Measurements from ENCODE around the gene CCDC51.

Gene CCDC51

DNA sequence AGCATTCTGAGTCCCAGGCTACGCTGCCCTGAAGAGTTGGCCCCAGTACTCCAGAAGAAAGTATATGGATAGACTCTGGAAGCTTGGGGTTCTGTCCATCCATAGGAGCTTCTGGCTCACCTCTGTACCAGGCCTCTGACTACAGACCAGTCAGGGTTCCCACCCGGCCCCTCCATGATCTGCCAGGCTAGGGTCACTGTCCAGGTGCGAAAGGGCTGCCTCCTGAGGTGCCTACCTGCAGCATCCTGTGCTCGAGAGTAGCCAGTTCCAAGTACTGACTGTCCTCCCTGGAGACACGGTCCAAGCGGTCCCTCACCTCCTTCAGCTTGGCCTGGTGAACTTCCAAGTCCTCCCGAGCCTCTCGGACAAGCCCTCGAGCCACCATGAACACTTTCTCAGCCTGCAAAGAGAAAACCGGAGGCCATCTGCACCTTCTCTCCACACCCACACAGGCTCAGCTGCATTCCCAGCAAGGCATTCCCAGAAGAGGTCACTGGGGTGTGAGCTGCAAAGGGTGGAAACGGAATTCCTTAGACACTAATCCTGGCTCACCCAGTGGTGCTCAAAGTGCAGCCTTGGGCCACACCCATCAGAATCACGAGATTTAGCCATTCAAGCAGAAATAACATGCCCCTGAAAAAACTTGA is 6.3 kb downstream of the CCDC51 start:
- no peak for DNase-seq (ENCODE audit: low read depth)
- H3K4me3 ChIP-seq (ENCODE audit: low read depth, low read length), result no peak overlapping the region
- TF ChIP-seq, protein P1, sequence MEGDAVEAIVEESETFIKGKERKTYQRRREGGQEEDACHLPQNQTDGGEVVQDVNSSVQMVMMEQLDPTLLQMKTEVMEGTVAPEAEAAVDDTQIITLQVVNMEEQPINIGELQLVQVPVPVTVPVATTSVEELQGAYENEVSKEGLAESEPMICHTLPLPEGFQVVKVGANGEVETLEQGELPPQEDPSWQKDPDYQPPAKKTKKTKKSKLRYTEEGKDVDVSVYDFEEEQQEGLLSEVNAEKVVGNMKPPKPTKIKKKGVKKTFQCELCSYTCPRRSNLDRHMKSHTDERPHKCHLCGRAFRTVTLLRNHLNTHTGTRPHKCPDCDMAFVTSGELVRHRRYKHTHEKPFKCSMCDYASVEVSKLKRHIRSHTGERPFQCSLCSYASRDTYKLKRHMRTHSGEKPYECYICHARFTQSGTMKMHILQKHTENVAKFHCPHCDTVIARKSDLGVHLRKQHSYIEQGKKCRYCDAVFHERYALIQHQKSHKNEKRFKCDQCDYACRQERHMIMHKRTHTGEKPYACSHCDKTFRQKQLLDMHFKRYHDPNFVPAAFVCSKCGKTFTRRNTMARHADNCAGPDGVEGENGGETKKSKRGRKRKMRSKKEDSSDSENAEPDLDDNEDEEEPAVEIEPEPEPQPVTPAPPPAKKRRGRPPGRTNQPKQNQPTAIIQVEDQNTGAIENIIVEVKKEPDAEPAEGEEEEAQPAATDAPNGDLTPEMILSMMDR (IDR thresholded peaks at IDR 0.05; ENCODE audit: control insufficient read depth, extremely low read depth, insufficient read depth), result no peak

DNA sequence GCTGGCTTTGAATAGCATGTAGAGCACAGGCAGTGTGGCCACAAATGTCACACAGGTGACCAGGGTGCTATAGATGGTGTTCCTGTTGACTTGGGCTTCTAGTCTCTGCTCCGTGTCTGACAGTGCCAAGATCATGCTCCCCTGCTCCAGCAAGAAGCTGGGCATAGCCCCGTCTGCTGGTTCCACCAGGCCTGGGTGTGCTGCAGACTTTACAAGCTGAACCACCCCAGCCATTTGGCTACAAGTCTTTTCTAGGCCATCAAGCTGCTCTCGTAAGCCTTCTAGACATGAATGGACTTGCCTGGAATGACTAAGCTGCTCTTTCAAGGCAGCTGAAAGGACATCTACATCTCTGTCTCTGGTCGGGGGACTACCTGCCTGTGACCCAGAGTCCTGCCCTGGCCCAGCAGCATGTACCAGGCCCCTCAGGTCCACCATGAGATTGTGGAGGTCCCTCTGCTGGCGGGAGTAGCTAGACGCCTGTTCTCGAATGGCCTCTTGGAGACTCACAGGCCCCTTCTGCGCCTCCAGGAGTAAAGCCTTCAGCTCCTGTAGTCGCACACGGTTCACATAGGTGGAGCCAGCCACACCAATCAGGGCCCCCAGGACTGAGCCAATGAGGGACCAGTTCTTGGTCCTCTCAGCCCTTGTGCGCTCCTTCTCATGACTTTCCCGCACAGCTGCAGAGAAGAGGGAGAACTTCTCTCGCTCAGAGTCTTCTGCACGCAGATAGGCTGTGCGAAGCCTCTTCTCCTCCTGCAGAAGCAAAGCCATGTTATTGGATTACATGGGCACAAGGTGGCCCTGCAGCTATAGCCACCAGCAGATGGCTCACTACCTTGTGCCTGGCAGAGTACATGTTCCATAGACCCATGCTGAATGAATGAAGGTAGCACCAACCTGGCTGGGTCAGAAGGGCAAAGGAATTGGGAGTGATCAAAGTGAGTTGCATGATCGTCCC is 7.2 kb downstream of the CCDC51 start:
- no peak for DNase-seq (ENCODE audit: low read depth)
- no peak overlapping the region for H3K4me3 ChIP-seq (ENCODE audit: low read depth, low read length)
- TF ChIP-seq, protein P1 (IDR thresholded peaks at IDR 0.05; ENCODE audit: control insufficient read depth, extremely low read depth, insufficient read depth), result peak; percentile 58

DNA sequence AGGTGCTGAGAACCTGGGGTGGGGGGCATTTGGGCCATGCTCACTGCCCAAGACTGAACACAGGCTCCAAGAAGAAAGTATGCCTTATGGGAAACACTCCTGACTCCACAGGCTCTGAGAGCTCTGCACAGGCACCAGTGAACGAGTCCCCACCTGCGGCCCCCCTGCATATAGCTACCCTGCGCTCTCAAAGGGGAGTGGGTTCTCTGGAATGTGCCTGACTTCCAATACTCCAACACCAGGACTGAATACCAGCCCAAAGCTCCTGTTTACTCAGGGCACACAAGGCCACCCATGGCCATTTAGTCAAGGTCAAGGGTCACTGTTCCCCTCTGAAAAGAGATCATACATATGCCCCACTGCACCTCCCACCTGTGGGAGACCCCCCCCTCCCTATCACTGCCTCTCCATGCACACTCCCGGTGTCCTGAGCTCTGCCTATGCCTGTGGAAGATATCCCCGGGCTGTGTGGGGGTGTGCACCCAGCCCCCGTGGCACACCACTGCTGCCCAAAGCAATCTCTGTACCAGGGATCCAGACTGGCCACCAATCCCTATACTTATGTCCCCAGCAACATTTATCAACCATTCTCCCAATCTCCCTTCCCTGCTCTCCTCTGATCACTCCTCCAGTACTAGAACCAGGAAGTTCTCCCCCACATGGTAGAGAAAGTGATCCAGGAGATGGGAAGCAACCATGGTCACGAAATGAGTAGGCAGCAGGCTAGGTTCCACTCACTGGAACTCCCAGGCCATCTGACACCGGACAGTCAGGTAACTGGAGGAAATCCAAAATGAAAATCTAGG is 8.5 kb downstream of the CCDC51 start:
- TF ChIP-seq, protein P1 (IDR thresholded peaks at IDR 0.05; ENCODE audit: control insufficient read depth, extremely low read depth, insufficient read depth), result no peak
- DNase-seq (ENCODE audit: low read depth), result no peak

DNA sequence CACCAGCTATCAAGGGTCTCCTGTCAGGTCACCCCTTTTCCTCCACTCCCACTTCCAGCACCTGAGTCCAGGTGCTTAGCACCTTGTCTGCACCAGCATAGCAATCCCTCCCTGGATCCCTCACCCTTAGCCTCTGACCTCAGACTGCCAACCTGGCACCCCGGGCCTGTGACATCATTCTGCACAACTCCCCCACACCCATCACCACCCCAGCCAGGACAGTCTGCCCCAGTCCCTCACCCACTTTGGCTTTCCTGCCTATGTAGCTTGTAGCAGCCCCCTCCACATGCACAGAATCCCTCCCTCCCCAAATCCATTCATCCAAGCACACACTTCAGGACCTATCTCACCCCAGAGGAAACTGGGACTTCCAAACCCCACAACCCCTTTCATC is 9.2 kb downstream of the CCDC51 start:
- H3K4me3 ChIP-seq (ENCODE audit: low read depth, low read length), result no peak overlapping the region
- TF ChIP-seq, protein P1 (IDR thresholded peaks at IDR 0.05; ENCODE audit: control insufficient read depth, extremely low read depth, insufficient read depth), result no peak
- no peak for DNase-seq (ENCODE audit: low read depth)

More for the DNA sequence above, 8.5 kb downstream of the CCDC51 start:
- no peak overlapping the region for H3K4me3 ChIP-seq (ENCODE audit: low read depth, low read length)

DNA sequence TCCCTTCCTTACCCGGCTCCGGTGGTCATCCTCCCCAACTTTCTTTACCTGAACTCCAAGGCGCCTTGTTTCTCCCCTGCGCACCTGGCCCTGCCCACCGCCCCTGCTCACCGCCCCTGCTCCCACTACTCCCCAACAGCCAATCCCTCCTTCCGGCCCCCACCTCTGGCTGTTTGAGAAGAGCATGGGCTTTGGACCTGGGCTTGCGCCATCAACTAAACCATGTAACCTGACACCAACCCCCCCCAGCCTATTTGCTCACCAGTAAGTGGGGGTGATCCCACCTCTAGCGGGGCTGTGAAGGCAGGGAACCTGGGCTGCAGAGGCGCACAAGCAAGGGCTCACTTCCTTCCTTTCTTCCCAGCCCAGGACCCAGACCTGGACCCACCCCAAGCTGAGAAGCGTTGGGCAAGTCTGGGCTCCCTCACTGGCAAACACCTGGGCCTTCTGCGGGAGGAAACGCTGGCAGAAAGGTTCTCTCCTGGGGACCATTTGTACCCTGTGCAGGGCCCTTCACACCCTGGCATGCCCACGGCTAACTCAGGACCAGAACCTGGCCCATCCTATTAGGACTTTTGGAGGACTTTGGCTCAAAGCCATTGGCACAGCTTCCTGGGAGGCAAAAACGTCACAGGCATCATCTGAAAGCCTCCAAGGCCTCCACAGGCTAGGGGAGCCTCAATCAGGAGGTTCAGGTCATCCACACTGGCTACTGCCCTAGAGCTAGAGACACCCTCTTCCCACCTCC is 9.8 kb downstream of the CCDC51 start, which contains the start of gene PLXNB1:
Gene PLXNB1 (minus strand): TSS at position 127 of the 748 bp plus-strand sequence. CDS start 5,475 bp downstream, outside the sequence.
- peak within 1 kb of the TSS; percentile 63 for H3K4me3 ChIP-seq (ENCODE audit: low read depth, low read length)
- no peak for DNase-seq (ENCODE audit: low read depth)
- TF ChIP-seq, protein P1 (IDR thresholded peaks at IDR 0.05; ENCODE audit: control insufficient read depth, extremely low read depth, insufficient read depth), result no peak

Data from LNCaP clone FGC (cell line).